ENCODE measurements around the gene TMEM178B. TPM values are rescaled to one million over a fixed set of nuclear protein-coding genes. Genes with fewer than 3 reads are reported as not detected.

TMEM178B gene
- total RNA-seq, 6 experiments from 2014 or later, result under 0.01 to 0.53 (median 0.13) TPM; not detected in 2

GRCh38 chr7:141039376-141039775 lies 34.5 kb upstream of the TMEM178B start:
- no peaks in the 10 kb centered on the region for H3K36me3 ChIP-seq
- H3K4me3 ChIP-seq, result no peak overlapping the region
- no peaks in the 10 kb centered on the region for H3K9me3 ChIP-seq
- 39% methylated on average over 3 of the region's 3 CpGs for WGBS (ENCODE audit: insufficient coverage, low coverage, low lambda C conversion rate, missing lambda C conversion rate)
- no peaks in the 10 kb centered on the region for H3K27me3 ChIP-seq
- intact Hi-C loops (cut with DNase I), result no loop called here
- no peak for ATAC-seq
- no peak overlapping the region for H3K27ac ChIP-seq
- TF ChIP-seq, protein P1, sequence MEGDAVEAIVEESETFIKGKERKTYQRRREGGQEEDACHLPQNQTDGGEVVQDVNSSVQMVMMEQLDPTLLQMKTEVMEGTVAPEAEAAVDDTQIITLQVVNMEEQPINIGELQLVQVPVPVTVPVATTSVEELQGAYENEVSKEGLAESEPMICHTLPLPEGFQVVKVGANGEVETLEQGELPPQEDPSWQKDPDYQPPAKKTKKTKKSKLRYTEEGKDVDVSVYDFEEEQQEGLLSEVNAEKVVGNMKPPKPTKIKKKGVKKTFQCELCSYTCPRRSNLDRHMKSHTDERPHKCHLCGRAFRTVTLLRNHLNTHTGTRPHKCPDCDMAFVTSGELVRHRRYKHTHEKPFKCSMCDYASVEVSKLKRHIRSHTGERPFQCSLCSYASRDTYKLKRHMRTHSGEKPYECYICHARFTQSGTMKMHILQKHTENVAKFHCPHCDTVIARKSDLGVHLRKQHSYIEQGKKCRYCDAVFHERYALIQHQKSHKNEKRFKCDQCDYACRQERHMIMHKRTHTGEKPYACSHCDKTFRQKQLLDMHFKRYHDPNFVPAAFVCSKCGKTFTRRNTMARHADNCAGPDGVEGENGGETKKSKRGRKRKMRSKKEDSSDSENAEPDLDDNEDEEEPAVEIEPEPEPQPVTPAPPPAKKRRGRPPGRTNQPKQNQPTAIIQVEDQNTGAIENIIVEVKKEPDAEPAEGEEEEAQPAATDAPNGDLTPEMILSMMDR (IDR thresholded peaks at IDR 0.05), result no peak
- no peak for TF ChIP-seq POLR2A (IDR thresholded peaks at IDR 0.05)
- no peak for DNase-seq
- peaks cover 0 to 13% (median 0%) of the 10 kb centered on the region in 4 donors for H3K4me1 ChIP-seq

GRCh38 chr7:141042222-141043193 lies 31.4 kb upstream of the TMEM178B start:
- WGBS (ENCODE audit: insufficient coverage, low coverage, low lambda C conversion rate, missing lambda C conversion rate), result 46% methylated on average over 12 of the region's 14 CpGs
- H3K27ac ChIP-seq, result peak overlapping the region; percentile 43 to 61 (median 55)
- no peaks in the 10 kb centered on the region for H3K36me3 ChIP-seq
- TF ChIP-seq, protein P1 (IDR thresholded peaks at IDR 0.05), result no peak
- no peak for TF ChIP-seq POLR2A (IDR thresholded peaks at IDR 0.05)
- peaks cover 0 to 13% (median 0%) of the 10 kb centered on the region in 4 donors for H3K4me1 ChIP-seq
- DNase-seq (no peak), ATAC-seq (peak; percentile 93 to 98 (median 97))
- intact Hi-C loops (cut with DNase I), result no loop called here
- no peaks in the 10 kb centered on the region for H3K9me3 ChIP-seq
- no peak overlapping the region for H3K4me3 ChIP-seq
- H3K27me3 ChIP-seq, result no peaks in the 10 kb centered on the region

- Histone ChIP-seq H3K4me3 (no peak overlapping the region), H3K36me3 (no peaks in the 10 kb centered on the region), H3K4me1 (peaks cover 0 to 13% (median 0%) of the 10 kb centered on the region in 4 donors), H3K27ac (no peak overlapping the region), H3K9me3 (no peaks in the 10 kb centered on the region), H3K27me3 (no peaks in the 10 kb centered on the region)
- TF ChIP-seq POLR2A (IDR thresholded peaks at IDR 0.05), result no peak
- TF ChIP-seq, protein P1 (IDR thresholded peaks at IDR 0.05), result no peak
- DNase-seq (no peak), ATAC-seq (no peak)
- WGBS (ENCODE audit: insufficient coverage, low coverage, low lambda C conversion rate, missing lambda C conversion rate), result 68% methylated on average over 4 of the region's 4 CpGs
- intact Hi-C loops (cut with DNase I), result no loop called here
These were observed 30.2 kb upstream of the TMEM178B start for GRCh38 chr7:141043616-141044015.

GRCh38 chr7:141045126-141045841 lies 28.6 kb upstream of the TMEM178B start:
- TF ChIP-seq, protein P1 (IDR thresholded peaks at IDR 0.05), result no peak
- TF ChIP-seq POLR2A (IDR thresholded peaks at IDR 0.05), result no peak
- no peak for ATAC-seq
- H3K27me3 ChIP-seq, result no peaks in the 10 kb centered on the region

More at GRCh38 chr7:141045126-141045841, 28.6 kb upstream of the TMEM178B start:
- H3K27ac ChIP-seq, result no peak overlapping the region
- no peak for DNase-seq
- H3K36me3 ChIP-seq, result no peaks in the 10 kb centered on the region
- no peaks in the 10 kb centered on the region for H3K9me3 ChIP-seq
- H3K4me1 ChIP-seq, result peaks cover 0 to 13% (median 0%) of the 10 kb centered on the region in 4 donors
- WGBS (ENCODE audit: insufficient coverage, low coverage, low lambda C conversion rate, missing lambda C conversion rate), result 52% methylated on average over 7 of the region's 7 CpGs
- no peak overlapping the region for H3K4me3 ChIP-seq
- intact Hi-C loops (cut with DNase I), result no loop called here

Data from right lobe of liver (tissue), 6 donors.